GM12878 (cell line): ENCODE data around the gene AGRP. TPM values are rescaled to one million over a fixed set of nuclear protein-coding genes. Genes with fewer than 3 reads are reported as not detected.
A peak's percentile ranks its signal among the peaks of the same experiment; 100 is the strongest.

Experiments used
- KAT2A ChIP-seq: conservative IDR thresholded peaks from 2 replicates; pipeline ENCODE4 v1.6.1; 2011; ENCODE audit warnings: low read depth, low read length; ENCODE audit not compliant: control insufficient read depth
- USF1 ChIP-seq: IDR thresholded peaks from 2 replicates; pipeline ENCODE4 v1.6.1; 2011; ENCODE audit warnings: borderline replicate concordance, low read depth, mild to moderate bottlenecking, moderate library complexity, mixed read lengths, low read length; ENCODE audit not compliant: insufficient read depth; ENCODE audit errors: extremely low read length
- polyA plus RNA-seq, 11 experiments: library from polyadenylated mRNA; depleted of rRNA in 4 of 11; unstranded in 6 of 11; stranded (reverse) in 5 of 11; fragments of >200 nt; fragmentation: Nextera tagmentation in 4 of 11; fragmentation: Illumina TruSeq in 1 of 11; extraction: Ambion mirVana in 4 of 11; extraction: Trizol in 1 of 11; gene quantifications; 1 replicate in 1 of 11; 2 replicates in 10 of 11; pipeline versions ENCODE4 v1.2.1 to v1.2.3, GENCODE V29; 2011 to 2016; ENCODE audit warnings: inconsistent platforms in 2 of 11, missing spikeins in 2 of 11, low read depth in 1 of 11
- total RNA-seq, 4 experiments: library from RNA; depleted of rRNA in 3 of 4; stranded (reverse); fragments of >200 nt in 3 of 4; fragmentation: Illumina TruSeq in 1 of 4; extraction: Trizol in 1 of 4; gene quantifications; 2 replicates each; pipeline versions ENCODE4 v1.2.1 to v1.2.3, GENCODE V29; 2013 to 2021
- TF ChIP-seq, protein P1 (sequence below): fragments of 450-650 bp; formaldehyde crosslinking; IDR thresholded peaks from 2 replicates; pipeline ENCODE4 v1.5.0; 2022; ENCODE audit warnings: mild to moderate bottlenecking, missing genetic modification characterization
- TF ChIP-seq, protein P2 (sequence below): IDR thresholded peaks from 2 replicates; pipeline ENCODE4 v1.6.1; 2012; ENCODE audit warnings: improper control_type of control experiment, low read depth, low read length; ENCODE audit not compliant: insufficient replicate concordance

AGRP gene
- total and polyA plus RNA-seq, 10 of the 15 experiments (the other 5 are each of a cell fraction or from before 2014, with no cell fraction given), result 0.16 to 0.75 (median 0.53) TPM; not detected in 6

DNA sequence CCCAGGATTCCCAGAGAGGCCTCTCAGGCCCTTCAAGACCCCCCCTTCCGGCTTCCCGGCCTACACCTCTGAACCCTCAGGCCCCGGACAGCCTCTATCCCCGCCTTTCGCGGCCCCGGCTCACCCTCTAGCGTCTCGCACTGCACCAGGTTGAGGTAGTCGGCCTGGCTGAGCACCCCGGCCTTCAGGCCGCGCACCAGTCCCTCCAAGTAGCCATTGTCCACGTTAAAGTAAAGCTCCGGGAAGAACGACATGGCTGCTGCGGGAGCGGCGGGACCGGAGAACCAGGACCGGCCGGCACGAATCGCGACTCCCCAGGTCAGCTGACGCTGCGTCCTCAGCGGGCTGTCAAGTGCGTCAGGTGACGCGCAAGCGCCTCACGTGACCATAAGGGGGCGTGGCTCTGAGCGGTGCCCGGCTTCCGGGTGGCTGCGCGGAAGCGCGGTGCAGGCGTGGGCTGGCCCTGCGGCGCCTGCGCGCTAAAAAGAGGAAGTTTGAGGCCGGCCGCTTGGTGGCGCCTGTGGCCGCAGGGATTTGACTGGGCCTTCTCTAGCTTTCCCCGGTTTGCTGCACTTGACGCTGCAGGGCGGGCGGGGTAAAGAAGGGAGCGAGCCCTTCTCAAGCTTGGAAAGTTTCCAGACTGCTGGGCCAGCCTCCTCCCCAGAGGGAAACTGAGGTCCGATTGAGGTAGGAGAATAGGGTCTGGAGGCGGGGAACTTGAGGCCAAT, 2.4 kb downstream of the AGRP start, which contains the start of gene ATP6V0D1 (continued):
- TF ChIP-seq USF1 (peak; percentile 100), KAT2A (no peak)
- TF ChIP-seq, protein P1, sequence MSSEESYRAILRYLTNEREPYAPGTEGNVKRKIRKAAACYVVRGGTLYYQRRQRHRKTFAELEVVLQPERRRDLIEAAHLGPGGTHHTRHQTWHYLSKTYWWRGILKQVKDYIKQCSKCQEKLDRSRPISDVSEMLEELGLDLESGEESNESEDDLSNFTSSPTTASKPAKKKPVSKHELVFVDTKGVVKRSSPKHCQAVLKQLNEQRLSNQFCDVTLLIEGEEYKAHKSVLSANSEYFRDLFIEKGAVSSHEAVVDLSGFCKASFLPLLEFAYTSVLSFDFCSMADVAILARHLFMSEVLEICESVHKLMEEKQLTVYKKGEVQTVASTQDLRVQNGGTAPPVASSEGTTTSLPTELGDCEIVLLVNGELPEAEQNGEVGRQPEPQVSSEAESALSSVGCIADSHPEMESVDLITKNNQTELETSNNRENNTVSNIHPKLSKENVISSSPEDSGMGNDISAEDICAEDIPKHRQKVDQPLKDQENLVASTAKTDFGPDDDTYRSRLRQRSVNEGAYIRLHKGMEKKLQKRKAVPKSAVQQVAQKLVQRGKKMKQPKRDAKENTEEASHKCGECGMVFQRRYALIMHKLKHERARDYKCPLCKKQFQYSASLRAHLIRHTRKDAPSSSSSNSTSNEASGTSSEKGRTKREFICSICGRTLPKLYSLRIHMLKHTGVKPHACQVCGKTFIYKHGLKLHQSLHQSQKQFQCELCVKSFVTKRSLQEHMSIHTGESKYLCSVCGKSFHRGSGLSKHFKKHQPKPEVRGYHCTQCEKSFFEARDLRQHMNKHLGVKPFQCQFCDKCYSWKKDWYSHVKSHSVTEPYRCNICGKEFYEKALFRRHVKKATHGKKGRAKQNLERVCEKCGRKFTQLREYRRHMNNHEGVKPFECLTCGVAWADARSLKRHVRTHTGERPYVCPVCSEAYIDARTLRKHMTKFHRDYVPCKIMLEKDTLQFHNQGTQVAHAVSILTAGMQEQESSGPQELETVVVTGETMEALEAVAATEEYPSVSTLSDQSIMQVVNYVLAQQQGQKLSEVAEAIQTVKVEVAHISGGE, result no peak
- TF ChIP-seq, protein P2, sequence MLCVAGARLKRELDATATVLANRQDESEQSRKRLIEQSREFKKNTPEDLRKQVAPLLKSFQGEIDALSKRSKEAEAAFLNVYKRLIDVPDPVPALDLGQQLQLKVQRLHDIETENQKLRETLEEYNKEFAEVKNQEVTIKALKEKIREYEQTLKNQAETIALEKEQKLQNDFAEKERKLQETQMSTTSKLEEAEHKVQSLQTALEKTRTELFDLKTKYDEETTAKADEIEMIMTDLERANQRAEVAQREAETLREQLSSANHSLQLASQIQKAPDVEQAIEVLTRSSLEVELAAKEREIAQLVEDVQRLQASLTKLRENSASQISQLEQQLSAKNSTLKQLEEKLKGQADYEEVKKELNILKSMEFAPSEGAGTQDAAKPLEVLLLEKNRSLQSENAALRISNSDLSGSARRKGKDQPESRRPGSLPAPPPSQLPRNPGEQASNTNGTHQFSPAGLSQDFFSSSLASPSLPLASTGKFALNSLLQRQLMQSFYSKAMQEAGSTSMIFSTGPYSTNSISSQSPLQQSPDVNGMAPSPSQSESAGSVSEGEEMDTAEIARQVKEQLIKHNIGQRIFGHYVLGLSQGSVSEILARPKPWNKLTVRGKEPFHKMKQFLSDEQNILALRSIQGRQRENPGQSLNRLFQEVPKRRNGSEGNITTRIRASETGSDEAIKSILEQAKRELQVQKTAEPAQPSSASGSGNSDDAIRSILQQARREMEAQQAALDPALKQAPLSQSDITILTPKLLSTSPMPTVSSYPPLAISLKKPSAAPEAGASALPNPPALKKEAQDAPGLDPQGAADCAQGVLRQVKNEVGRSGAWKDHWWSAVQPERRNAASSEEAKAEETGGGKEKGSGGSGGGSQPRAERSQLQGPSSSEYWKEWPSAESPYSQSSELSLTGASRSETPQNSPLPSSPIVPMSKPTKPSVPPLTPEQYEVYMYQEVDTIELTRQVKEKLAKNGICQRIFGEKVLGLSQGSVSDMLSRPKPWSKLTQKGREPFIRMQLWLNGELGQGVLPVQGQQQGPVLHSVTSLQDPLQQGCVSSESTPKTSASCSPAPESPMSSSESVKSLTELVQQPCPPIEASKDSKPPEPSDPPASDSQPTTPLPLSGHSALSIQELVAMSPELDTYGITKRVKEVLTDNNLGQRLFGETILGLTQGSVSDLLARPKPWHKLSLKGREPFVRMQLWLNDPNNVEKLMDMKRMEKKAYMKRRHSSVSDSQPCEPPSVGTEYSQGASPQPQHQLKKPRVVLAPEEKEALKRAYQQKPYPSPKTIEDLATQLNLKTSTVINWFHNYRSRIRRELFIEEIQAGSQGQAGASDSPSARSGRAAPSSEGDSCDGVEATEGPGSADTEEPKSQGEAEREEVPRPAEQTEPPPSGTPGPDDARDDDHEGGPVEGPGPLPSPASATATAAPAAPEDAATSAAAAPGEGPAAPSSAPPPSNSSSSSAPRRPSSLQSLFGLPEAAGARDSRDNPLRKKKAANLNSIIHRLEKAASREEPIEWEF, result no peak
